H54 (cell line): Measurements from ENCODE around the gene ETV1.
"Not testable (repeated sequence)": the region's sequence is repeated elsewhere in the genome, so short reads cannot be mapped to it uniquely, and the experiment has no call there.

Source experiments
- DNase-seq: peaks from one replicate; pipeline ENCODE4 v3.0.0; 2011; ENCODE audit warnings: low spot score, mixed read lengths; ENCODE audit not compliant: insufficient read length
- FAIRE-seq: peaks from 3 replicates; lab custom pipeline; 2011; peaks lifted over from hg19 to GRCh38; lab: Jason Lieb, UNC
- POLR2A ChIP-seq: IDR thresholded peaks from 2 replicates; pipeline ENCODE4 v1.6.1; 2011; ENCODE audit warnings: low read depth, mild to moderate bottlenecking, low read length

The ETV1 gene

GRCh38 chr7:13933091-13933490 lies 56.4 kb downstream of the ETV1 start:
- FAIRE-seq: no peak
- TF ChIP-seq POLR2A: no peak

GRCh38 chr7:13932131-13932530 lies 57.3 kb downstream of the ETV1 start:
- no peak for TF ChIP-seq POLR2A
- FAIRE-seq (no peak), DNase-seq (no peak)

More at GRCh38 chr7:13933091-13933490, 56.4 kb downstream of the ETV1 start:
- DNase-seq: no peak

GRCh38 chr7:13921062-13921461 lies 68.4 kb downstream of the ETV1 start:
- no peak for TF ChIP-seq POLR2A
- peak; percentile 58 for FAIRE-seq
- no peak for DNase-seq

- peak; percentile 100 for FAIRE-seq
- peak; percentile 55 for DNase-seq
- no peak for TF ChIP-seq POLR2A
These were observed 69.3 kb downstream of the ETV1 start for GRCh38 chr7:13920053-13920697.

- FAIRE-seq: not testable (repeated sequence)
These were observed 71.1 kb downstream of the ETV1 start for GRCh38 chr7:13918333-13918732.

GRCh38 chr7:13917103-13917502 lies 72.4 kb downstream of the ETV1 start:
- DNase-seq, FAIRE-seq: not testable (repeated sequence)

More at GRCh38 chr7:13918333-13918732, 71.1 kb downstream of the ETV1 start:
- DNase-seq: not testable (repeated sequence)

GRCh38 chr7:13915891-13916290 lies 73.6 kb downstream of the ETV1 start:
- FAIRE-seq (peak; percentile 87), DNase-seq (no peak)
- no peak for TF ChIP-seq POLR2A

GRCh38 chr7:13912715-13913278 lies 76.7 kb downstream of the ETV1 start:
- TF ChIP-seq POLR2A: no peak
- DNase-seq (no peak), FAIRE-seq (peak; percentile 94)

GRCh38 chr7:13911909-13912308 lies 77.6 kb downstream of the ETV1 start:
- no peak for TF ChIP-seq POLR2A
- peak; percentile 33 for FAIRE-seq
- DNase-seq: no peak

GRCh38 chr7:13910805-13911551 lies 78.5 kb downstream of the ETV1 start:
- TF ChIP-seq POLR2A: no peak
- peak; percentile 95 for FAIRE-seq
- DNase-seq: no peak

- DNase-seq: no peak
- peak; percentile 95 for FAIRE-seq
- TF ChIP-seq POLR2A: no peak
These were observed 80.6 kb downstream of the ETV1 start for GRCh38 chr7:13908667-13909397.

- TF ChIP-seq POLR2A: no peak
- peak; percentile 48 for FAIRE-seq
- no peak for DNase-seq
These were observed 81.6 kb downstream of the ETV1 start for GRCh38 chr7:13907831-13908230.

GRCh38 chr7:13904689-13905088 lies 84.8 kb downstream of the ETV1 start:
- DNase-seq: no peak
- no peak for TF ChIP-seq POLR2A
- no peak for FAIRE-seq

GRCh38 chr7:13904007-13904406 lies 85.5 kb downstream of the ETV1 start:
- DNase-seq (no peak), FAIRE-seq (peak; percentile 85)
- no peak for TF ChIP-seq POLR2A
